HL-60 (cell line): ENCODE measurements around the gene RPL12.

Experiments
- GABPA ChIP-seq: IDR thresholded peaks from 2 replicates; pipeline ENCODE4 v1.6.1; 2012; ENCODE audit warnings: low read depth
- POLR2AphosphoS5 ChIP-seq: IDR thresholded peaks from 2 replicates; pipeline ENCODE4 v1.6.1; 2012; ENCODE audit warnings: low read depth
- SPI1 ChIP-seq: IDR thresholded peaks from 2 replicates; pipeline ENCODE4 v1.6.1; 2012; ENCODE audit warnings: low read depth, mild to moderate bottlenecking, borderline replicate concordance
- TF ChIP-seq, protein P1 (sequence below): IDR thresholded peaks from 2 replicates; pipeline ENCODE4 v1.6.1; 2012; ENCODE audit warnings: low read depth; ENCODE audit not compliant: insufficient replicate concordance
- TF ChIP-seq, protein P2 (sequence below): IDR thresholded peaks from one replicate; pipeline ENCODE4 v1.5.1; 2011; ENCODE audit warnings: low read length, control low read depth, inconsistent platforms; ENCODE audit not compliant: insufficient read depth

DNA sequence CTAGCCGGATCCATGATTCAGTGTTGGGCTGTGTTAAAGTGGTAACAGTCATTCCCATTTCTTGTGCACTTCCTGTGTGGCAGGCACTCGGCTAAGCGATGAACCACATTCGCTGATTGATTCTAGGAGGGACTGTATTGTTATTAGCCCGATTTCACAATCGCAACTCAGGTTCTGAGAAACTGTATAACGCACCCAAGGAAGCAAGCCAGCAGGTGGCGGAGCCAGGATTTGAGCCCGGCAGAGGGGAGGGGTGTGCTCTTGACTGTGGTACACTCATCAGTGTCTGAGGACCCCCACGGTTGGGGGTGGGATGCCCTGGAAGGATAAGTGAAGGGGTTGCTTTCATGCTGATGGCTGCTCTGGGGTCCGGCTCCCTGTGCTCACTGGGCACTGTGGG, 34.8 kb upstream of the RPL12 start:
- TF ChIP-seq, protein P1, sequence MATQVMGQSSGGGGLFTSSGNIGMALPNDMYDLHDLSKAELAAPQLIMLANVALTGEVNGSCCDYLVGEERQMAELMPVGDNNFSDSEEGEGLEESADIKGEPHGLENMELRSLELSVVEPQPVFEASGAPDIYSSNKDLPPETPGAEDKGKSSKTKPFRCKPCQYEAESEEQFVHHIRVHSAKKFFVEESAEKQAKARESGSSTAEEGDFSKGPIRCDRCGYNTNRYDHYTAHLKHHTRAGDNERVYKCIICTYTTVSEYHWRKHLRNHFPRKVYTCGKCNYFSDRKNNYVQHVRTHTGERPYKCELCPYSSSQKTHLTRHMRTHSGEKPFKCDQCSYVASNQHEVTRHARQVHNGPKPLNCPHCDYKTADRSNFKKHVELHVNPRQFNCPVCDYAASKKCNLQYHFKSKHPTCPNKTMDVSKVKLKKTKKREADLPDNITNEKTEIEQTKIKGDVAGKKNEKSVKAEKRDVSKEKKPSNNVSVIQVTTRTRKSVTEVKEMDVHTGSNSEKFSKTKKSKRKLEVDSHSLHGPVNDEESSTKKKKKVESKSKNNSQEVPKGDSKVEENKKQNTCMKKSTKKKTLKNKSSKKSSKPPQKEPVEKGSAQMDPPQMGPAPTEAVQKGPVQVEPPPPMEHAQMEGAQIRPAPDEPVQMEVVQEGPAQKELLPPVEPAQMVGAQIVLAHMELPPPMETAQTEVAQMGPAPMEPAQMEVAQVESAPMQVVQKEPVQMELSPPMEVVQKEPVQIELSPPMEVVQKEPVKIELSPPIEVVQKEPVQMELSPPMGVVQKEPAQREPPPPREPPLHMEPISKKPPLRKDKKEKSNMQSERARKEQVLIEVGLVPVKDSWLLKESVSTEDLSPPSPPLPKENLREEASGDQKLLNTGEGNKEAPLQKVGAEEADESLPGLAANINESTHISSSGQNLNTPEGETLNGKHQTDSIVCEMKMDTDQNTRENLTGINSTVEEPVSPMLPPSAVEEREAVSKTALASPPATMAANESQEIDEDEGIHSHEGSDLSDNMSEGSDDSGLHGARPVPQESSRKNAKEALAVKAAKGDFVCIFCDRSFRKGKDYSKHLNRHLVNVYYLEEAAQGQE: no peak
- TF ChIP-seq, protein P2, sequence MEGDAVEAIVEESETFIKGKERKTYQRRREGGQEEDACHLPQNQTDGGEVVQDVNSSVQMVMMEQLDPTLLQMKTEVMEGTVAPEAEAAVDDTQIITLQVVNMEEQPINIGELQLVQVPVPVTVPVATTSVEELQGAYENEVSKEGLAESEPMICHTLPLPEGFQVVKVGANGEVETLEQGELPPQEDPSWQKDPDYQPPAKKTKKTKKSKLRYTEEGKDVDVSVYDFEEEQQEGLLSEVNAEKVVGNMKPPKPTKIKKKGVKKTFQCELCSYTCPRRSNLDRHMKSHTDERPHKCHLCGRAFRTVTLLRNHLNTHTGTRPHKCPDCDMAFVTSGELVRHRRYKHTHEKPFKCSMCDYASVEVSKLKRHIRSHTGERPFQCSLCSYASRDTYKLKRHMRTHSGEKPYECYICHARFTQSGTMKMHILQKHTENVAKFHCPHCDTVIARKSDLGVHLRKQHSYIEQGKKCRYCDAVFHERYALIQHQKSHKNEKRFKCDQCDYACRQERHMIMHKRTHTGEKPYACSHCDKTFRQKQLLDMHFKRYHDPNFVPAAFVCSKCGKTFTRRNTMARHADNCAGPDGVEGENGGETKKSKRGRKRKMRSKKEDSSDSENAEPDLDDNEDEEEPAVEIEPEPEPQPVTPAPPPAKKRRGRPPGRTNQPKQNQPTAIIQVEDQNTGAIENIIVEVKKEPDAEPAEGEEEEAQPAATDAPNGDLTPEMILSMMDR: no peak
- TF ChIP-seq POLR2AphosphoS5: no peak
- no peak for TF ChIP-seq SPI1
- no peak for TF ChIP-seq GABPA
